Neural progenitor cell (in vitro differentiated cells): ENCODE measurements around the gene WDR45.

Source experiments
- CTCF ChIP-seq: fragments of 200-600 bp; sonication (generic); IDR thresholded peaks from 2 replicates; pipeline ENCODE4 v1.5.1; 2017; ENCODE audit warnings: antibody characterized with exemption, mild to moderate bottlenecking
- EZH2 ChIP-seq: fragments of 200-600 bp; sonication (generic); IDR thresholded peaks from 2 replicates; pipeline ENCODE4 v1.6.1; 2017; ENCODE audit warnings: antibody characterized with exemption, mild to moderate bottlenecking, moderate library complexity
- EZH2phosphoT487 ChIP-seq: fragments of 200-600 bp; sonication (generic); IDR thresholded peaks from 2 replicates; pipeline ENCODE4 v1.6.1; 2017; ENCODE audit warnings: antibody characterized with exemption

DNA sequence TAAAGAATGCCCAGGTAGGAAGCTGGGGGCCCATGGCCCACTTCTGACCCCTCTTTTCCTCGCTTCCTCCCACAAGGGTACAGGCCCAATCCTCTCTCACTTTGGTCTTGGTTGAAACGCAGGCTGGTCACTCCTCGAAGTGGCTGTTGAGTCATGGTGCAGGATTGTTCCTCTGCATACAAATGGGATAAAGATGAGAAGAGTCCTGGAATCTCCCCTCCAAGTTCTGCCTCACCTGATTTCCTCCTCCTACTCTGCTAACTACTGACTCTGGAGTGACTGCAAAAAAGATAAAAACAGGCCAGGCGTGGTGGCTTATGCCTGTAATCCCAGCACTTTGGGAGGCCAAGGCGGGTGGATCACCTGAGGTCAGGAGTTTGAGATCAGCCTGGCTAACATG is 1.7 kb downstream of the WDR45 start:
- TF ChIP-seq CTCF (no peak), EZH2 (no peak), EZH2phosphoT487 (no peak)
